PC-9 (cell line): ENCODE measurements around the gene ATXN7.

Experiments used
- CTCF ChIP-seq: fragments of 200-600 bp; sonication (generic); conservative IDR thresholded peaks from 2 replicates; pipeline ENCODE4 v1.6.1; 2017; ENCODE audit warnings: mixed run types, antibody characterized with exemption, mild to moderate bottlenecking, moderate library complexity
- EZH2 ChIP-seq: fragments of 200-600 bp; sonication (generic); IDR thresholded peaks from 2 replicates; pipeline ENCODE4 v1.8.0; 2017; ENCODE audit warnings: antibody characterized with exemption, low read depth

GRCh38 chr3:63857311-63857710 lies 6.4 kb upstream of the ATXN7 start:
- TF ChIP-seq CTCF (no peak), EZH2 (no peak)
